VCaP (cell line): ENCODE measurements around the gene CCT7.
"Not testable (repeated sequence)": the region's sequence is repeated elsewhere in the genome, so short reads cannot be mapped to it uniquely, and the experiment has no call there.

ENCODE experiments used
- H3K27ac ChIP-seq: fragments of 450-650 bp; 2 replicates; pipeline ENCODE4 v1.5.1; 2017
- TF ChIP-seq, protein P1 (sequence below): fragments of 450-650 bp; conservative IDR thresholded peaks from 2 replicates; pipeline ENCODE4 v1.5.1; 2017; ENCODE audit warnings: mild to moderate bottlenecking, moderate library complexity

Gene CCT7

DNA sequence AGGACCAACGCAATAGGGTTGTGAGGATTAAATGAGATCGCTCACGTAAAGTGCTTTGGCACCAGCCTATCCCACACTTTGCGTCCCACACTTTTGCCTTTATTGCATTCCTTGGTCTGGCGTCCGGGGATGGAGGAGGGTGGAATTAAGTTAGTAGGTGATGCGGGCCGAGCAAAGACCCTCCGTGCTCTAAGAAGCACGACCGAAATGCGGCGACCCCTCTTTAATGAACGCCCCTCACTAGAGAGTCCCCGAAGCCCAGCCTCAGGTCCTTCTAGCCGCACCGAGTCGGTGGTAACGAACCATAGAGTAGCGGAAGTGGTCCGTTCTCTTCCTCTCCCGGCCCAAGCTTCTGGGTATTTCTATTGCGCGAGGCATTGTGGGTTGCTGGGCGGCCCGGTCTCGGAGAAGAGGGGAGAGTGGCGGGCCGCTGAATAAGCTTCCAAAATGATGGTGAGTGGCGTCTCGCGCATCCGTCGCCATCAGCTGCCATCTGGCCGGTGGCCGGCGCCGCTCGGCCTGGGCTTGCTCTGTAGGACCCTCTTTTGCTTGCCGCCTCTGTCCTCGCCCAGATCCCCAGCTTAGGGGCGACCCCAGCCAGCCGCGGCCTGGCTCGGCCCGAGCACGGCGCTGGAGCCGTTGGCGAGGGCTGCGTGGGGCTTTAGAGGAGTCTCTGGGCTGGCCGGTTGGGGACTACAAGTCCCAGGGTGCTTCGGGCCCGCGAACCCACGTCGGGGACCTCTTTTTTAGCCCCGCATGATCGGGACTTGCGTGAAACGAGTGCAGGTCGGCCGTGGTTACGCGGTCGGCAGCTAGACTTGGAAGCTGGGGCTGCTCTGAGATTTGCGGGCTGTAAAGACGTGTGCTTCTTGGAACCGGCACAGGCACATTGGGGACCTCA, at the start of gene CCT7:
CCT7 (plus strand) TSS at position 377 of the 901 bp plus-strand sequence; CDS start at position 448, 71 bp downstream.
- TF ChIP-seq, protein P1, sequence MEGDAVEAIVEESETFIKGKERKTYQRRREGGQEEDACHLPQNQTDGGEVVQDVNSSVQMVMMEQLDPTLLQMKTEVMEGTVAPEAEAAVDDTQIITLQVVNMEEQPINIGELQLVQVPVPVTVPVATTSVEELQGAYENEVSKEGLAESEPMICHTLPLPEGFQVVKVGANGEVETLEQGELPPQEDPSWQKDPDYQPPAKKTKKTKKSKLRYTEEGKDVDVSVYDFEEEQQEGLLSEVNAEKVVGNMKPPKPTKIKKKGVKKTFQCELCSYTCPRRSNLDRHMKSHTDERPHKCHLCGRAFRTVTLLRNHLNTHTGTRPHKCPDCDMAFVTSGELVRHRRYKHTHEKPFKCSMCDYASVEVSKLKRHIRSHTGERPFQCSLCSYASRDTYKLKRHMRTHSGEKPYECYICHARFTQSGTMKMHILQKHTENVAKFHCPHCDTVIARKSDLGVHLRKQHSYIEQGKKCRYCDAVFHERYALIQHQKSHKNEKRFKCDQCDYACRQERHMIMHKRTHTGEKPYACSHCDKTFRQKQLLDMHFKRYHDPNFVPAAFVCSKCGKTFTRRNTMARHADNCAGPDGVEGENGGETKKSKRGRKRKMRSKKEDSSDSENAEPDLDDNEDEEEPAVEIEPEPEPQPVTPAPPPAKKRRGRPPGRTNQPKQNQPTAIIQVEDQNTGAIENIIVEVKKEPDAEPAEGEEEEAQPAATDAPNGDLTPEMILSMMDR = no peak
- peak within 1 kb of the TSS; percentile 87 for H3K27ac ChIP-seq

DNA sequence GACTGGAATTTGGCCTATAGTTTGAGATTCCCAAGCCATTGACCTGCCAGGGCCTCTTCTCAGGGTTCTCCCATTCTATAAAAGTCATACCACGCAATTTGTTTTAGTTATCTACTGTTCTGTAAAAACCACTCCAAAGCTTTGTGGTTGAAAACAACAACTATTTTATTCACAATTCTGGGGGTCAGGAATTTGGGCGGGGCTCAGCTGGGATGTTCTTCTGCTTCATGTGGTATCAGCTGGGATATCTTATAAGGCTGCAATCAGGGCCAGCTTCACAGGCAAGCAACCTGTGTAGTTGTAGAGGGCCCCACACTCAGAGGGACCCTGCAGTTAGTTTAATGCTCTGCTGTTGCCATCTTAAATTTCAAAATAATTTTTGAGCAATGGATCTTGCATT, 48.1 kb upstream of the CCT7 start:
- H3K27ac ChIP-seq = no peak overlapping the region
- TF ChIP-seq, protein P1 = no peak

DNA sequence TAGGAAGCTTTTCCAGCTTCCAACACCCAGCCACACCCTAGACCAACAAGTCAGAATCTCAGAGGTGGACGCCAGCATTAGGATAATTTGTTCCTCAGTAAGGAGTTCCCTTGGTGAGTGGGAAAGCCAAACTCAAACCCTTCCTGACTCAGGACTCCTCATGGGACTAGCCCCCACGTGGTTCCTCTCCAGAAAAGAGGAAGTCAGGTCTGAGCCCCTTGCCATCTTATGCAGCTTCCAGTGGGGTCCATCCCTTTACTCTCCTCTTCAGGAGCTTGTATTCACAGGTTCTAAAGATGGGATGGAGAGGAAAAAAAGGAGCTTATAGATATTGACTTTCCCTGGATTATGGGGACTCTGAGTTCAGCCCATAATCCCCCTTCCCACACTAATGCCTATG, 46.6 kb upstream of the CCT7 start:
- TF ChIP-seq, protein P1 = no peak
- H3K27ac ChIP-seq = no peak overlapping the region

DNA sequence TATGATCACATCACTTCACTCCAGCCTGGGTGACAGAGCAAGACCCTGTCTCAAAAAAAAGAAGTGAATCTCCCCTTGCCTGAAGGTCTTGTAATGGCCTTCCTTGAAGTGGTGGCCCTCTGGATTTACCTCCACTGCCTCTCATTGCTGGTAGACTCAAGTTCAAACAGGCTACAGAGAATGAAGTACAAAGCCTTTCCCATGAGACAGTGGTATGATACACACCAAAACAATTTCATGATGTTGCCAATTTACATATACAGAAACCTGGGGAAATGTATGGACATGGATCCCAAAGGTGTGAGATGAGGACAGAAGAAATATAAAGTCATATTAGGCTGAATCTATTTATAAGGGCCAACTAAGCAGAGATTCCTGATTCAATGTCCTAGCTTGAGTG, 36.5 kb upstream of the CCT7 start:
- H3K27ac ChIP-seq = no peak overlapping the region
- TF ChIP-seq, protein P1 = no peak

DNA sequence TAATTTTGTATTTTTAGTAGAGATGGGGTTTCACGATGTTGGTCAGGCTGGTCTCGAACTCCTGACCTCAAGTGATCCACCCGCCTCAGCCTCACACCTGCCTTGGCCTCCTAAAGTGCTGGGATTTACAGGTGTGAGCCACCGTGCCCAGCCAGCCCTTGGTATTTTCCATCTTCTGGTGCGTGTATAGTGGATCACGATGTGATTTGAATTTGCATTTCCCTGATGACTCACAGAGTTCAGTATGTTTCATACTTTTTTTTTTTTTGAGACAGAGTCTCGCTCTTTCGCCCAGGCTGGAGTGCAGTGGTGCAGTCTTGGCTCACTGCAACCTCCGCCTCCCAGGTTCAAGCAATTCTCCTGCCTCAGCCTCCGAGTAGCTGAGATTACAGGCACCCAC, 33.8 kb upstream of the CCT7 start:
- H3K27ac ChIP-seq = not testable (repeated sequence)

DNA sequence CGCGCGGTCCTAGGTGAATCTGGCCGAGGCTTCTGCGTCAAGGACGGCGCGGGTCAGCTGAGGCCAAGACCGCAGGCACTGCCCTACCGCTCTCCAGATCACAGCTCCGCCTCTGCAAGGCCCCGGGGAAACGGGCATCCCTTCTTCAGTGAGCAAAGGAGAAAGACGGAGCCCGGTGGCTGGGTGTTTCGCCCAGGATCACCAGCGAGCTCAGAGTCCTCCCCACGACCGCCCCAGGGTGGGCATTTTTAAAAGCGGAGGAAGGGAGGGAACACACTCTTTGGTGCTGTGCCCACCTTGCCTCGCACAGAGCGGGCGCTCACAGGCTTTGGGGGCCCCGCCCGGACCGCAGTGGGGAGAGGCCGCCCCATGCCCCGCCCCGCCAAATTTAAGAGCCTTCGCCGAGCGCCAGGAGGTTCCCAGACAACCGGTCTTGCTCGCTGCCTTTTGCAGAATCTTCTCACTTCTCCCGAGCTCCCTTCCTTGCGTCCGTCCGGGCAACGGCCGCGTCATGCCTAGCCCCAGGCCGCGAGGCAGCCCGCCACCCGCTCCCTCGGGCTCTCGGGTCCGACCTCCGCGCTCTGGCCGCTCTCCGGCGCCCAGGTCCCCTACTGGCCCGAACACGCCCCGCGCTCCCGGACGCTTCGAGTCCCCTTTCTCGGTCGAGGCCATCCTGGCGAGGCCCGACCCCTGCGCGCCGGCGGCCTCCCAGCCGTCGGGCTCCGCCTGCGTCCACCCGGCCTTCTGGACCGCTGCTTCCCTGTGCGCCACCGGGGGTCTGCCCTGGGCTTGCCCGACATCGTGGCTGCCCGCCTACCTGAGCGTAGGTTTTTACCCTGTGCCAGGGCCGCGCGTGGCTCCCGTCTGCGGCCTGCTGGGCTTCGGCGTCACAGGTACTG, 31.7 kb upstream of the CCT7 start, which contains the start of gene NOTO:
NOTO (plus strand) TSS at position 419 of the 899 bp plus-strand sequence; CDS start at position 512, 93 bp downstream.
- TF ChIP-seq, protein P1 = no peak; the same call in 1 of the 2 replicates
- H3K27ac ChIP-seq = peak within 1 kb of the TSS; percentile 44

DNA sequence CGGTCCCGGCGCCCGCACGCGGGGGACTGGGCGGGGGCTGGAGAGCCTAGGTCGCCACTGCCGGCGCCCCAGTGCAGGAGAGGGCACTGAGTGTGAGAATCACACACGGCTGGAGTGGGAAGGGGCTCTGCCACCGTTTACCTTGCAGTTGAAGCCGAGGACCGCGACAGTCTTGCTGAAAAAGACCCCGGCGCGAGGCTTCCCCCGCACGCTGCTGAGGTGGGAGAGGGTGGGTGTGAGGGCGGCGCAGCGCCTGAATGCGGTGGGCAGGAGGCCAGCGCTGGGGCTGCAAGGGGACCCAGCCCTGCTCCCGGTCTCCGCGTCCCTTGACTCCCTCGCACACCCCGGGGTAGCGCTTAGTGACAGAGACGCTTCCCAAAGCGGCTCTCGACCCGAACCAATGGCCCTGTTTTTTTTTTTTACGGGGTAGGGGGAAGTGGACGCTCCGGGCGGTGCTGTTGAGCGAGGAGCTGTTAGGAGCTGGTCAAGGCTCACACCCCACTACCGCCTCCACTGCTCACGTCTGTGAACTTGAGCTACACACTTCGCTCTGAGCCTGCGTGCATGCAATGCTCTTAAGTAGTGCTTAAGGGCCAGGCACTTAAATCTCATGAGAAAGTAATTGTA, 30.9 kb upstream of the CCT7 start:
- TF ChIP-seq, protein P1 = no peak
- no peak overlapping the region for H3K27ac ChIP-seq
